Aorta (tissue), 5 donors: ENCODE data around the gene ACTG2. TPM values are rescaled to one million over a fixed set of nuclear protein-coding genes. Genes with fewer than 3 reads are reported as not detected.
A peak's percentile ranks its signal among the peaks of the same experiment; 100 is the strongest.
"Not testable (repeated sequence)": the region's sequence is repeated elsewhere in the genome, so short reads cannot be mapped to it uniquely, and the experiment has no call there.

Experiments used
- ATAC-seq: fragments of 200-7000 bp; cut with Tn5 transposase; one replicate; pipeline ENCODE4 v1.9.1; 2022; ENCODE audit warnings: moderate library complexity; ENCODE audit not compliant: low FRiP score
- DNase-seq, 2 donors: peaks; one replicate each; pipeline ENCODE4 v3.0.0-alpha.2; 2020
- H3K27ac ChIP-seq, 2 donors: one replicate each; pipeline ENCODE4 v1.5.1; 2013; ENCODE audit warnings: low read length in 2 of 2, mild to moderate bottlenecking in 2 of 2, moderate library complexity in 2 of 2, control low read depth in 1 of 2, inconsistent platforms in 1 of 2, low read depth in 1 of 2
- H3K27me3 ChIP-seq, 2 donors: one replicate each; pipeline ENCODE4 v1.6.1; 2013; ENCODE audit warnings: control low read depth in 1 of 2, low read length in 1 of 2, mild to moderate bottlenecking in 1 of 2, moderate library complexity in 1 of 2; ENCODE audit not compliant: insufficient read depth in 2 of 2, control insufficient read depth in 1 of 2
- H3K36me3 ChIP-seq, 2 donors: one replicate each; pipeline ENCODE4 v1.6.1; 2013; ENCODE audit warnings: control low read depth in 1 of 2, low read length in 1 of 2, mild to moderate bottlenecking in 1 of 2; ENCODE audit not compliant: insufficient read depth in 2 of 2, control insufficient read depth in 1 of 2
- H3K4me1 ChIP-seq, 2 donors: one replicate each; pipeline ENCODE4 v1.6.1; 2013; ENCODE audit warnings: low read length in 2 of 2, control low read depth in 1 of 2, mild to moderate bottlenecking in 1 of 2, moderate library complexity in 1 of 2; ENCODE audit not compliant: insufficient read depth in 2 of 2, control insufficient read depth in 1 of 2
- H3K4me3 ChIP-seq, 2 donors: one replicate each; pipeline ENCODE4 v1.5.1; 2013; ENCODE audit warnings: low read length in 2 of 2, control low read depth in 1 of 2, mild to moderate bottlenecking in 1 of 2
- H3K9me3 ChIP-seq: one replicate; pipeline ENCODE4 v1.6.1; 2013; ENCODE audit warnings: mild to moderate bottlenecking, low read length; ENCODE audit not compliant: control insufficient read depth
- WGBS, 2 donors: extraction: QIAGEN DNeasy Blood & Tissue Kit; methylation state at CpG; one replicate each; pipeline ENCODE4 v1.1.7; 2013; 5-methylcytosine and 5-hydroxymethylcytosine counted together
- intact Hi-C, 2 donors: fragments of 100-400 bp; cut with DNase I; formaldehyde crosslinking; loops; one replicate each; pipeline versions ENCODE4 v1.14.2 to v1.15.0; 2022
- polyA plus RNA-seq, 2 donors: library from polyadenylated mRNA; stranded (reverse); fragments of 200-250 nt; gene quantifications; one replicate each; pipeline ENCODE4 v1.2.3, GENCODE V29; 2013
- total RNA-seq, 2 donors: library from RNA; stranded (reverse); fragmentation: NEBNext Ultra II Directional; extraction: Animal tissue kit (Norgen Biotek cat#: 25700); gene quantifications; one replicate each; pipeline ENCODE4 v1.2.1, GENCODE V29; 2021
- donor health status: healthy with polysubstance abuse.
- donor health status: Bipolar disorder and iron deficiency.
- donor health status: DM: no; HTN: no; CAD: no.
- donor health status: DM: no; HTN: no; CAD: no.
- donor health status: DM: yes; HTN: yes; CAD: no.

Gene ACTG2
- total and polyA plus RNA-seq, 4 donors, result 119 to 1,843 (median 359) TPM

- Histone ChIP-seq H3K4me3 (peak overlapping the region in 1 of 2 donors; percentile 16), H3K9me3 (no peaks in the 10 kb centered on the region), H3K36me3 (peaks cover 0 to 2% of the 10 kb centered on the region in 2 donors), H3K4me1 (no peaks in the 10 kb centered on the region), H3K27me3 (no peaks in the 10 kb centered on the region), H3K27ac (peak overlapping the region; percentile 13 to 23)
- intact Hi-C loops, result no loop called here
- ATAC-seq (no peak), DNase-seq (peak; percentile 57 to 63)
- WGBS, 2 donors, result 15 to 26% methylated on average over 15 of the region's 15 CpGs
Observed at GRCh38 chr2:73896362-73897239, 3.8 kb downstream of the ACTG2 start.

- Histone ChIP-seq H3K27ac (peak overlapping the region; percentile 13 to 23), H3K4me3 (peak overlapping the region in 1 of 2 donors; percentile 16), H3K4me1 (no peaks in the 10 kb centered on the region), H3K36me3 (peaks cover 4 to 6% of the 10 kb centered on the region in 2 donors), H3K27me3 (no peaks in the 10 kb centered on the region), H3K9me3 (no peaks in the 10 kb centered on the region)
- WGBS, 2 donors, result 4 to 22% methylated on average over 4 of the region's 4 CpGs
- intact Hi-C loops, result no loop called here
- DNase-seq (peak in 1 of 2 donors; percentile 47), ATAC-seq (no peak)
Observed at GRCh38 chr2:73897240-73897583, 4.4 kb downstream of the ACTG2 start.

- H3K4me1 ChIP-seq, result no peaks in the 10 kb centered on the region
- H3K27me3 ChIP-seq, result no peaks in the 10 kb centered on the region
- no peak overlapping the region for H3K4me3 ChIP-seq
- no peaks in the 10 kb centered on the region for H3K9me3 ChIP-seq
- DNase-seq, result peak in 1 of 2 donors; percentile 53
- H3K27ac ChIP-seq, result peak overlapping the region in 1 of 2 donors; percentile 48
- peaks cover 9 to 10% of the 10 kb centered on the region in 2 donors for H3K36me3 ChIP-seq
- ATAC-seq, result no peak
- WGBS, 2 donors, result 41 to 56% methylated on average over 6 of the region's 6 CpGs
- intact Hi-C loops, result no loop called here
Observed at GRCh38 chr2:73897934-73898333, 5.1 kb downstream of the ACTG2 start.

- Histone ChIP-seq H3K4me1 (no peaks in the 10 kb centered on the region), H3K27ac (peak overlapping the region in 1 of 2 donors; percentile 44), H3K9me3 (no peaks in the 10 kb centered on the region), H3K4me3 (no peak overlapping the region), H3K27me3 (no peaks in the 10 kb centered on the region), H3K36me3 (peaks cover 11 to 14% of the 10 kb centered on the region in 2 donors)
- intact Hi-C loops, result no loop called here
- ATAC-seq, result no peak
- DNase-seq, result no peak
- 68 to 76% methylated on average over 8 of the region's 8 CpGs for WGBS, 2 donors
Observed at GRCh38 chr2:73899801-73900336, 7.1 kb downstream of the ACTG2 start.

- Histone ChIP-seq H3K4me1 (no peaks in the 10 kb centered on the region), H3K9me3 (no peaks in the 10 kb centered on the region), H3K27me3 (no peaks in the 10 kb centered on the region), H3K4me3 (no peak overlapping the region), H3K36me3 (peaks cover 11 to 14% of the 10 kb centered on the region in 2 donors), H3K27ac (no peak overlapping the region)
- 83% methylated on average over 10 of the region's 10 CpGs for WGBS, 2 donors
- intact Hi-C loops, result no loop called here
- ATAC-seq (no peak), DNase-seq (no peak)
Observed at GRCh38 chr2:73901143-73901542, 8.3 kb downstream of the ACTG2 start.

- DNase-seq, result no peak
- Histone ChIP-seq H3K4me1 (no peaks in the 10 kb centered on the region), H3K27me3 (no peaks in the 10 kb centered on the region), H3K4me3 (no peak overlapping the region), H3K36me3 (peaks cover 11 to 14% of the 10 kb centered on the region in 2 donors), H3K27ac (peak overlapping the region in 1 of 2 donors; percentile 56), H3K9me3 (no peaks in the 10 kb centered on the region)
- 80 to 81% methylated on average over 4 of the region's 4 CpGs for WGBS, 2 donors
- intact Hi-C loops, result no loop called here
- no peak for ATAC-seq
Observed at GRCh38 chr2:73902284-73902683, 9.5 kb downstream of the ACTG2 start.

- Histone ChIP-seq H3K4me1 (no peaks in the 10 kb centered on the region), H3K27me3 (no peaks in the 10 kb centered on the region), H3K4me3 (no peak overlapping the region), H3K27ac (no peak overlapping the region), H3K9me3 (no peaks in the 10 kb centered on the region), H3K36me3 (peaks cover 12 to 14% of the 10 kb centered on the region in 2 donors)
- 84 to 90% methylated on average over 4 of the region's 4 CpGs for WGBS, 2 donors
- ATAC-seq (no peak), DNase-seq (no peak)
- intact Hi-C loops, result no loop called here
Observed at GRCh38 chr2:73903313-73903712, 10.5 kb downstream of the ACTG2 start.

- ATAC-seq, H3K27ac ChIP-seq, H3K4me3 ChIP-seq, intact Hi-C loops, H3K9me3 ChIP-seq, DNase-seq, H3K27me3 ChIP-seq, H3K4me1 ChIP-seq: not testable (repeated sequence)
- H3K36me3 ChIP-seq, result peaks cover 14 to 17% of the 10 kb centered on the region in 2 donors
- 85 to 91% methylated on average over 5 of the region's 5 CpGs for WGBS, 2 donors
Observed at GRCh38 chr2:73903949-73904613, 11.3 kb downstream of the ACTG2 start.
